NCI-H1105 (cell line): ENCODE results near the gene CDH22.

ENCODE experiments used
- DNase-seq: peaks from one replicate; lab custom pipeline; 2025; lab: John Stamatoyannopoulos, UW

The CDH22 gene

DNA sequence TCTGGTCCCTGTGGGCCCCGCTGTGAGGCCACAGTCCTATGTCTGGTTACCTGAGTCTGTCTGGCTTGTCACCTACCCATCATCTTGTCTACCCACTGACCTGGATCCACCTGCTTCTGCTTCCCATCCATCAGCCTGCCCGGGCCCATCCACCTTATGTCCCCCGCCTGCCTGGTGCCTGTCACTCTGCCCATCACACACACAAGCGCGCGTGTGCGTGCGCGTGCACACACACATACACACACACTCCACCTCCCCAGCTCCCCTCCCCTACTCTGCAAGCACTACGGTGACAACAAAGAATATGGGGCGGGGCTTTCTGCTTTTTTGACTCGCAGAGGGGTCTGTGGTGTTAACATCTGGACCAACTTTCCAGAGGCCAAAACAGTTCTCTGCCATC lies 8.0 kb downstream of the CDH22 start:
- DNase-seq, result no peak

DNA sequence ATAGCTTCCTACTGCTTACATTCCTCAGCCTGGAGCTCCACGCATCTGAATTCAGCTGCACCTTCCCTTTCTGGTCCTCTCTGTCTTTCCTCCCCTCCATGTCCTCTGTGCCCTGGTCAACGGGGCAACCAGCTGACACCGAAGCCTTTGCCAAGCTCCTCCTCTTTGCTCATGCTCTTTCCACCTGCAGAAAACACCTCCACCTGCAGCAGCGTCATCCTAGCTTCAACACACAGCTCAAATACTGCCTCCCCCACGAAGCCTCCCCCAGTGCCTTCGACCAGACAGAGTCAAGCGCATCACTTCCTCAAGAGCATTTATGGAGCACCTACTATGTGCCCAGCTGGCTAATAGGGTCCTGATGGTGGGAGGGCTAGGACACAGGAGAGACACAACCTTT lies 9.2 kb downstream of the CDH22 start:
- DNase-seq, result no peak

DNA sequence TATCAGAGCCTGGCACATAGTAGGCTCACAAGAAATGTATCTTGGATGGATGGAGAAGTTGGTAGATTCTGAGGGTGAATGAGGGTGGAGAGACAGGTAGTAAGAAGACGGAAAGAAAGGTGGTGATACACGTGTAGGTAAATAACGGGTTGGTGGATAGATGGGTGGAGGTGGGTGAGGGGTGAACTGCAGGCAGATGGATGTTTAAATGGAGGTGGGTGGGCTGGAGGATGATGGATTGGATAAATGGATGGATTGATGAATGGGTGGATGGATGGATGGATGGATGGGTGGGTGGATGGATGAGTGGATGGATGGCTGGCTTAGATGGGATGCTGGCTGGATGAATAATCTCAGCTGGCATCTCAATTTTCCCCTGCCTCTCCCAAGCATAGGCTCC lies 9.9 kb downstream of the CDH22 start:
- no peak for DNase-seq

DNA sequence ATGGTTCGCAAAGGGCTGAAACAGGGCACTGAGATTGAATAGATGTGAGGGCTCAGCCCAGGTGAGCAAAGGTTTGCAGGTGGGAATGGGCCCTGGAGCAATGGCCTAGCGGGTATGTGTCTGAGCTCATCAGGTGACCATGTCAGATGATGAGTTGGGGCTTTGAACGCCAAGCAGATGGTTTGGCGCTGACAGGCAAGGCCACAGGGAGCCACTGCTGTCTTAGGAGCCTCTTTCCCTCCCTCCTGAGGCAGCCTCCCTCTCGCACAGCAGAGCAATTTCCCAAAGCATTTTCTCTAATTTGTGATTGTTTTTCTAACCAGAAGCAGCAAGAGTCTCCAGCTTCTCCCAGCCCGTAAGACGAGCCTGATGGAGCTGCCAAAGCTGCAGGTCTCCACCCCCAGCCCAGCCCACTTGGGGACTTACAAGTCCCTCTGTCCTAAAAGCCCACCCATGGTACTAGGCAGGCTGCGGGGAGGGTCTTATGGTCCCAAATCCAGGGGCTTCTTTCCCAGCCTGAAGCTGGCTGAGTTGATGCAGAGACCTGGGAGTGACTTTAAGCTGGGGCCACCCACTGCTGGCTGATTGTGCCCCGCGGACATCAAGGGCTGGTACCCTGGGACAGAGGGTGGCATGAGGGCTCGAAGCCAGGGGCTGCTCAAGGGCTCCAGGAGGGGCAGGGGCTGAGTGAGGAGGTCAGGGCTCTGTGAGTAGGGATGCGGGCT lies 11.6 kb downstream of the CDH22 start:
- no peak for DNase-seq

DNA sequence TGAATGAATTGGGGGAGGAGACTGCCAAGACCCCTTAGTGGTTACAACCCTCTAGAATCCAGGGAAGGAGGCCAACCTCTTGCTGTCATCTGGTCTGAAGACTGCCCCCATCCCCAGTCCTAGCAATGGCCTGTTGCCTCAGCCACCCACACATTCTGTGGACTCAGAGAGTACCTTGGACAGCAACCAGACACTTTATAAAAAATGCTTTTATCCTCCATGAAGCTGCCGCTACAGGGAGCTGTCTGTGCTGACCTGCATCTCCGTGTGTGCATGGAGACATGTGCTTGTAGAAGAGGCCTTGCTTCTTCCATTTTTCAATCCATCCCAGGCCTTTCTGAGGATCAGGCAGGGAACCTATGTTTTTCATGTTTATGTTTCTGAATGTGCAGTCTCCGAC lies 15.2 kb downstream of the CDH22 start:
- DNase-seq, result no peak

DNA sequence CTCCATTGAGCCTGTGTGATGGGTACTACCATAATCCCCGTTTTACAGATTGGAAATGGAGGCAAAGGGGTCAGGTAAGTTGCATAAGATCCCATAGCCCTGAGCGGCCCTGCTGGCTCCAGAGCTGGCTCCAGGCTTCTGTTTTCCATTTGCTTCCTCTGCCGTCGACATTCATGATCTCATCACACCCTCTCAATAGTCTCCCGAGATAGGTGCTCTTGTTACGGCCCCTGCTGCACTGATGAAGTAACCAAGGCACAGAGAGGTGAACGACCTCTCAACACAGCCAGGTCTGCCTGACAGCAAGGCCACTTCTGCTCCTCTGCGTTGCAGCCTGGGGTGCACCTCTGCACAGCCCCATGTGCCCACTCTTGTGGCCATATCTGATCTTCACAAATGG lies 16.9 kb downstream of the CDH22 start:
- no peak for DNase-seq

DNA sequence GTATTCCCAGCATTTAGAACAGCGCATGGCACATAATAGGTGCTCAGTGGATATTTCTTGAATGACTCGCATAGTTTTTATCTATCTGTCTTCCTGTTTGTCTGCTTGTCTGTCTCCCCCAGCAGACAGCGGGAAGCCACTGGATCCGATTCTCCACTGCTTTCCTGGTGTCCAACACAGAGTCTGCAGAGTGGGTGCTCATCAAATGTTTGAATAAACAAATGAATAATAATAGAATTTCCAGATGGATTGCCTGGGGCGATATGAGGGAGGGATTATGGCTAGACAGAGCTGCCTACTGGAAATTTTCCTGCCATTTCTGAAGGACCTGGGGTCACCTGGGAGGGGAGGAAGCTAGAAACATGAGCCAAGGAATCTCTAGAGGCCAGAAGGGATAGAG lies 18.9 kb downstream of the CDH22 start:
- DNase-seq, result no peak

DNA sequence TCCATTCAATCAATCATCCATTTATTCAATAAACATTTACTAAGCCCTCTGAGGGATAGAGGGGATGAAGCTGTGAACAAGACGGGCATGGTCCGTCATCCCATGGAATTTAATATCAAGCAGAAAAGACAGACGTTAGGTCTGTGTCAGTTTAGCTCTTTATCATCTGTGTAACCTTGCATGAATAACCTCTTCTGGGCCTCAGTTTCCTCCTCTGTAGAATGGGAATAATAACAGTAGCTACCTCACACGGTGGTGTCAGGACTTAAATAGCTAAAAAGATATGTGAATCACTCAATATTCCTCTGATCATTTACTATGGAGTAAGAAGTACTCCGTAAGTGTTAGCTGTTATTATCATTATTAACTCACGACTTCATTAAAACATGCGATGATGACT lies 21.3 kb downstream of the CDH22 start:
- no peak for DNase-seq

DNA sequence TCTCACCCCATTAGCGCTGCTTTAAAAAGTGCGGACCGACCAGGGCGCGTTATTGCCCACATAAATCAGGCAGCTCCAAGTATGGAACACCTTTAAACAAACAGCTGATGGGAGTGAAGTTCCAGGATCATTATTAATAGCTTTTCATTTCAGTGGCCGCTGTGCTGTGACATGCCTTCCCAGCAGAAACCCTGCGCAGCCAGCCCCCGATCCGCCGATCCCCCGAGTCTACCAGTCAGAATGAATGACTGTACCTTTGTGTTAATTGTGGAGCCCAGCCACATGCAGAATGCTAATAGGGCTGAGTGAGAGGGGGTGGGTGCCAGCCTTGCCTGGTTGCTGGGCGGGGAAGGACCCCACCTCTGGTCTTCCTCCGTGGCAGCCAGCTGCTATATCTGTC lies 21.9 kb downstream of the CDH22 start:
- no peak for DNase-seq

DNA sequence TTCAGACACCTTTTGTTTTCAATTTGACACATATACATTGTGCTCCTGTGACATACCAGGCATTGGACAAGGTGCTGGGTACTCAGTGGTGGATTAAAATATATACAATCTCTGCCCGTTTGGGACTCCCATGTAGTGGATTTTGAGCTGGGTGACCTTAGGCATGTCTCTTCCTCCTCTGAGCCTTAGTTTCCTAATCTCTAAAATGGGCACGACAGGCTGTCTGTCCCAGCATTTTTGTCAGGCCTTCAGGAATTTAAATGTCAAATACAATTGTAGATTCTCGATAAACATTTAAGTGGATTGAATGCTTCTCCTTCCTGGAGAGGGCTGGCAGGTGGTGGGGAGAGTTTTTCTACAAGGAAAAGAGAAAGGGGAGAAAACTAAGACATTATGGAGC lies 22.6 kb downstream of the CDH22 start:
- DNase-seq, result no peak

DNA sequence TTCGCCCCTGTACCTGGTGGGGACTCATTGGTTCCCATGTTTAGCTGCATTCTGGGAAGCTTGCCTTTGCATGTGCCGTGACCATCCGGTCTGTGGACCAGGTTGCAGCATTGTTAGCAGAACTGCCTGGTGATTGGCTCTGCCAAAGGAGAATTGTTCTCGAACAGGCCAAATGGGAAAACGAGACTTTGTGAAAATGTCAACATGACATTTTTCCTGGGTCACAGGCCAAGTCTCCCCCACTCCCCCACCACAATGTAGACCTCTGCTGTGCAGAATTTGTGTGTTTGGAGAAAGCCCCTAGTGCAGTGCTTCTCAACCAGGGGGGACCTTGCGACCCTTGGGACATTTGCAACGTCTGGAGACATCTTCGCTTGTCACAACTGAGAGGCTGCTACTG lies 23.2 kb downstream of the CDH22 start:
- DNase-seq, result no peak

DNA sequence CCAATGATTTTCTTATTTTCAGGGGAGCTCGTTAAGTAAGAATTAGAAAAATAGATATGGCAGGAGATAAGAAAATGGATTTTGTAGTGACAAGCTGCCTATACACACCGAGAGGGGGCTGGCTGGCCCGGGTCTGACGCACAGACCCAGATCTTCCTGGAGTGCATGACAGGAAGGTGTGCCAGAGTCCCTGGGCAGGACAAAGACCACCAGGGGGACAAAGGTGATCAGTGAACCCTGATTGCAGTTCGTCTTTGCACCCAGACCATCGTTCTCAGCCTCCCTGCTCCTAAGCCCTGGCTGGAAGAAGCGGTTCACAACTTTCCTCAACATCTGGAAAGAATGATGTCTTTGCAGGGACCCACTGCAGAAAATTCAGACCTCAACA lies 24.3 kb downstream of the CDH22 start:
- DNase-seq, result no peak

DNA sequence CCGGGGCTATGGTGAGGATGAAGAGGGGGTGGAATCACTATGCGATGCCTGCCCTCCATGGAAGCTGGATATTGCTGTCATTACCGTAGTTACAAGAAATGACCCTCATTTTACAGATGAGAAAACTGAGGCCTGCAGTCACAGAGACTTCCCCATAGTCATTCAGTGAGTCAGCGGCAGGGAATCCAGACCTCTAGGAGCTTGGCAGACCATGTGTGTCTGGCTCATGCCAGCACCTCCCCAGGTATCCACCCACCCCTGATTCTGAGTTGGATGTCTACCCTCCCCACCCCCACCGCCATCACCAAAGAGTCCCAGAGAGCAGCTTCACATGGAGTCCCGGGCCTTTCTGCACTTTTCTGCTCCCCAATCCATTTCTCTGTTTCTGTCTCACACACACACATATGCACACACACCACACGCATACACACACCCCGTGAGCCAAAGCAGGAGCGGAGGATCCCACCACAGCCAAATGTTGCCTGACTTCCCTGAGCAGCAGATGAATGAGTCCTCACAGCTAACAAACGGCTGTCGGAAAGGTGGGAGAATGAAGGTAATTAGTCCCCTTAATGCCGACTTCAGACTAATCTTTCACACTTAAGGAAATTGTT lies 24.8 kb downstream of the CDH22 start:
- DNase-seq, result no peak

DNA sequence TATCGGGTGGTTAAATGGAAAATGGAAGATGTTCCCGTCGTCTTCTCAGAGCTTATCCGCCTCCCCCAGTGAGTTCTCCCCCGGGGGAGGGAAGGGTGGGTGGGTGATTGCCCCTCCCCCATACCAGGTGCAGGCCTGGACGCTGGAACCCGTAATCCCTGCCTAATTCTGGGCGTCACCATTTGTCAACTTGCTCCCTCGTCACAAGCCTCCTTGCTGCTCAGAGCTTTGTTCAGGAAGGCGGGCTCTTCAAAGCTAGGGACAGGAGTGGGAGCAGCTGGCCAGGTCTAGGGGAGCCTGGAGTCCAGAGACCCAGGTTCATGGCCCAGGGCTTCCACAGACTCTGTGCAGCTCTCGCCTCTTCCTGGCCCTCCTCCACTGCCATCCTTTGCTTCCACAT lies 25.6 kb downstream of the CDH22 start:
- no peak for DNase-seq

DNA sequence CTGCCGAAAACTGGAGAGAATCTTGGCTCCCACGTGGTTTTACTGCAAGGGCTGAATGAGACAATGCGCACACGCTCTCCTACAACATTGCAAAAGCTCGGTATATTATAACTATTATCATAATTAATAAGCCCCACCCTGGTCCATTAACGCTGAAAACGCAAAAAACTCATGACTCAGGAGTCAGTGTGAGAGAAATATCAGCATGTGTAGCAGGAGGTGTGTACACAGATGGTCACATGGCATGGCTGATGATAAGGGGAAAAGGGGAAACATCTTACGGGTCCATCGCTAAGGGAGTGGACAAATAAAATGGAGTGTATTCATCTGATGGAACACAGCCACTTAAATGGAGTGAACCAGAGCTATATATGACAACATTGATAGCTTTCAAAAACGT lies 29.2 kb downstream of the CDH22 start:
- DNase-seq, result no peak

DNA sequence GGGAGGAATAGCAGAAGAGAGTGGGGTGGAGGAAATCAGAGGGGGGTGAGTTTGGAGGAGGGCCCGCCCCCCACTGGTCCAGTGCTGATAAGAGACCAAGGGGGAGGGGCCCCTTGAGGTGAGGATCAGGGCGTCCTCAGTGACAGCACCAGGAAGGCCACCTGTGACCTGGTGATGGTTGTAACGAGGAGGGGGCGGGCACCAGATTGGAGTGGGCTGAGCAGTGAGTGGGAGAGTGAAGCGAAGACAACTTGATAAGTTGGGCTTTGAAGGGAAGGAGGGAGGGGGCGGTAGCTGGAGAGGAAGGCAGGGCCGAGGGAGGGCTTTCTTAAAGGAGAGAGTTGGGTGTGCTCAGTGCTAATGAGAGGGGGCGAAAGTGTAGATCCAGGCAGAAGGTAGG lies 30.7 kb downstream of the CDH22 start:
- no peak for DNase-seq

DNA sequence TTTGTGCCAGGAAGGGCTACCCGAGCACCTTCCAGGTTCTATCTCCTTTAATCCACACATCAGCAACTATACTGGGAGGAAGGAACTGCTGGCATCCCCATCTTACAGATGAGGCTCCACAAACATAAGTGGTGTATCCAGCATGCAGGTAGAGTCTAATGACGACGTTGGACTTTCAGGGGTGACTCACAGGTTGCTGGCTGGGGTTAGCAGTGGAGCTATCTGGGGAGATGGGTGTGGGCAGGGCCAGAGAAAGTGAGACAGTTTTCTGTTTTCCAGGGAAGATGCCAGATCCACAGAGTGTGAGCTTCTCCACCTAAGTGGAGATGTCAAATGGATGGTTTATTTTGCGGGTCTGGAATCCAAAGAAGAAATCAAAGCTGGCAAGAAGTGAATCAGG lies 31.8 kb downstream of the CDH22 start:
- DNase-seq, result no peak

DNA sequence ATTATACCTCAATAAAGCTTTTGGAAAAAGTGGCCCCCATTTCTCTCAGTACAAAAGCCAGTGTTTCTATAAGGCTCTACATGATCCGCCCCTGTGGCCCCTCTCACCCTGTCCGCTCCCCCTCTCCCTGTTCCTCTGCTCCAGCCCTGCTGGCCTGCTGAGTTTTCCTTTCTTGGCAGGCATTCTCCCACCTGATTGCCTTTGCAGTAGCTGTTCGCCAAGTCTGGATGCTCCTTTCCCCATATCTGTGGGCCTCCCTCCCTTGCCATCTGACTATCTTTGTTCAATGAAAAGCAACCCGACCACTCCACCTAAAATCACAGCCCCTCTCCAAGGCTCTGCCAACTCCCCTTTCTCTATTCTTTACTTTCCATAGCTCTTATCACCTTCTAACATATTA lies 33.2 kb downstream of the CDH22 start:
- DNase-seq, result no peak

DNA sequence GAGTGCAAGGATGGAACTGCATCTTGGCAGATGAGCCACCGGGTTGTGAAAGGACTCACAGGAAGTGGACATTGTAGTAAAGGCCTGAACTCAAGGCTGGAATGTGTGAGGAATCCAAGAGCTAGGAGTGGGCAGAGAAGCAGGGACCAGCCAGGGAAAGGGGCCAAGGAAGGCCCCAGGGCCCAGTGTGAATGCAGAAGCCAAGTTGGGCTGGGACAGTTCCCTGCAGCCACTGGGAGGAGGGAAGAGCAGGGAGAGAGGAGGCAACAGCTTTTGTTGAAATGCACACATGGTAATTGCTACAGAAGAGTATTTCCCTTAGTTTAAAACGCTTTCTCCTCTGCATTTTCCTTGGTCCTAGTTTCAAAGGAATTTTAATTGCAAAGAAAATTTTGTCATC lies 34.6 kb downstream of the CDH22 start:
- DNase-seq, result no peak

DNA sequence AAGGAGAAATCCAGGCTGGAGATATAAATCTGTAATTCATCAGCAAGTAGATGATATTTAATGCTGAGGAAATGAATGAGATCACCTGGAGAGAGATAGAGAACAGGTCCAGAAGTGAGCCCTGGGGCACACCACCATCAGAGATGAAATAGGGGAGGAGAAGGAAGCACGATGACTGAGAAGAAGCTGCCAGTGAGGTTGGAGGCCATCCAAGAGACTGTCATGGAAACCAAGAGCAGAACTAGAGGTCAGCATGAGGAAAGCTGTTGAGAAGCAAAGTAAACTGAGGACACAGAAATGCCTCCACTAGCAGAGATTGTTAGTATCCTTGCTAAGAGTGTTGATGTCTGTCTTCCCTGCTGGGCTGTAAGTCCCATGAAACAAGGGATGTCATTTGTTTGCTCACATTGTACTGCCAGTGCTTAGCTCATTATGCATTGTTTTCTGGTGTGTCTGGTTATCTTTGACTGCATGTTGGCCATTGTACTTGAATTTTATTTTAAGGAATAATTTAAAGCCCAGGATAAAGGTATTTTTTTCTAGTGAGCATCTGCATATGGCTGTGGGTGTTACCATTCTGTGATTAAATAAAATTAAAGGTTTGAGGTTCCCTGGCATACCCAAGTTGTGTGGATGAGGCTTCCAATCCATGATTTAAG lies 35.8 kb downstream of the CDH22 start:
- DNase-seq, result no peak

DNA sequence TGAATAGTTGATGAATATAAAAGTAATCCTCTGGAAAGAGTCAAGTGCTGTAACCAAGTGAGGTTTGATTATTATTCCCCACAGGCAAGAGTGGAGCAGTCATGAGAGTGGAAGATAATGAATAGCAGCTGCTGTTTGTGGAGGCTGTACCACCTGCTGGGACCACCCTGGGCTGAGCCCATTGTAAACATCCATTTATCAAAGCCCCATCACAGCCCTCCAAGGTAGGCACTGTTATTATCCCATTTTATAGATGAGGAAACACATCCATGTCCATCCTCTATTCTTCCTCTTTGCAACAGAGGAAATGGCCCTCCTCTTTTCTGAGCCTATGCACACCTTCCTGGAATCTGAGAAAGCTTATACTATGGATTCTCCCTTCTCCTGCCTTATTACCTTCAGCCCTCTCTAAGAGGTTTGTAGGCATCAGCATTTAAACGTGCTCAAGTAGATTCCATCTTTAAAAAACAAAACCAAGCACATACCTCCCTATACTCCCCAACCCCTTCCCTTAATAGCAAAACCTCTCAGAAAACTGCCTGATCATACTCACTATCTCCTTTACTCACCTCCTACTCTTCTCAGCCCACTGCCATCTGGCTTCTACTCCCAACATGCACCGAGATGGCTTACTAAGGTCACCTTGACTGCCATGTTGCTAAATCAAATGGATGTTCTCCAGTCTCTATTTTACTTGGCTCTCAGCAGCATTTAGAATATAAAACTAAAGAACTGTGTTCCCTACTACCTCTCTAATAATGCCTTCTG lies 37.1 kb downstream of the CDH22 start:
- no peak for DNase-seq

DNA sequence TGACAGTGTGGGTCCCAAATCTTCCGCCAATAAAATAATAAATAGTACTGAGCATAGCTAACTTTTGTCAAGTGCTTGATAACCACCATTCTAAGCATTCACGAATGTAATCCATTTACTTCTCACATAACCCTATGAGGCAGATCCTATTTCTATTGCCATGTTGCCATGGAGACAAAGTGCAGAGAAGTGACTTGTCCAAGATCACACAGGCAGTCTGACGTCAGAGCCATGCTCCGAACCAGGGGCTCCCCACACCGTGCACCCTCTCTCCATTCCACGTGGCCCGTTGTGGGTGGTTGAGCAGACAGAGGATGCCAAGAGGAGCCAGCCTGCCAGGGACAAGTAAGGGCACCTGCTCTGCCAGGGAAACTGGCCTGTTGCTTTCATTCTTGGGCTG lies 38.9 kb downstream of the CDH22 start:
- no peak for DNase-seq

DNA sequence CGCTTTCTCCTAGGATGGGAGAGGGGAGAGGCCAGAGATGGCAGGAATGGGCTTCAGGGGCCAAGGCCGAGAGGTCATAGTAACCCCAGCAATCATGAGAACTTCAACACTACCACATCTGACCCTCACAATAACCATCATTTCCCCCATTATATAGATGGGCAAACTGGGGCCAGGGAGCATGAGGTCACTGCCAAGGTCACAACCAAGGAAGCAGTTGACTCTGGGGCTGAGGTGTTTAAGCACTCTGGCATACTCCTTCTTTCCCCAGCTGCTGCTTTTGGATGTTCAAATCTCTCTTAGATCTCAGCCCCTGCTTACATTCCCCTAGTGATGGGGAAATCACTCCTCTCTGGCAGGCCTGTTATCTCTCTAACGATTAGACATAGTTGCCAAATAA lies 39.6 kb downstream of the CDH22 start:
- DNase-seq, result no peak
